HepG2 (cell line): ENCODE results near the gene USP14. TPM values are rescaled to one million over a fixed set of nuclear protein-coding genes. Genes with fewer than 3 reads are reported as not detected.

Experiments
- ATAD3A ChIP-seq: sonication (generic); formaldehyde crosslinking; IDR thresholded peaks from 2 replicates; pipeline ENCODE4 v1.4.0; 2020; ENCODE audit warnings: missing genetic modification reagents
- BHLHE40 ChIP-seq: IDR thresholded peaks from 2 replicates; pipeline ENCODE4 v1.6.1; 2011; ENCODE audit warnings: low read length, improper control_type of control experiment
- CEBPB ChIP-seq: IDR thresholded peaks from 2 replicates; pipeline ENCODE4 v1.6.1; 2011; ENCODE audit warnings: low read depth, low read length, improper control_type of control experiment, borderline replicate concordance
- CENPT ChIP-seq: sonication (generic); formaldehyde crosslinking; IDR thresholded peaks from 2 replicates; pipeline ENCODE4 v1.8.0; 2022; ENCODE audit warnings: low read depth, mild to moderate bottlenecking, moderate library complexity, missing genetic modification reagents
- DZIP1 ChIP-seq: sonication (generic); formaldehyde crosslinking; IDR thresholded peaks from 2 replicates; pipeline ENCODE4 v1.5.0; 2020; ENCODE audit warnings: mild to moderate bottlenecking, missing genetic modification reagents
- FOXK1 ChIP-seq: sonication (generic); formaldehyde crosslinking; IDR thresholded peaks from 2 replicates; pipeline ENCODE4 v1.4.0; 2020; ENCODE audit warnings: low read depth, missing genetic modification reagents, borderline replicate concordance
- HMG20B ChIP-seq: conservative IDR thresholded peaks from 2 replicates; pipeline ENCODE4 v1.6.1; 2016; ENCODE audit warnings: missing genetic modification reagents, missing compliant biosample characterization
- HOMEZ ChIP-seq: IDR thresholded peaks from 2 replicates; pipeline ENCODE4 v1.6.1; 2016; ENCODE audit warnings: low read depth
- HOXA7 ChIP-seq: sonication (generic); formaldehyde crosslinking; IDR thresholded peaks from 2 replicates; pipeline ENCODE4 v1.8.1; 2022; ENCODE audit warnings: mild to moderate bottlenecking, missing genetic modification reagents, moderate library complexity
- MBNL3 ChIP-seq: fragments of 250-450 bp; sonication (Bioruptor Pico); conservative IDR thresholded peaks from 2 replicates; pipeline ENCODE4 v1.8.0; 2022; ENCODE audit warnings: mild to moderate bottlenecking, inconsistent platforms
- NFYB ChIP-seq: sonication (generic); formaldehyde crosslinking; IDR thresholded peaks from 2 replicates; pipeline ENCODE4 v1.4.0; 2020; ENCODE audit warnings: missing genetic modification reagents
- NR2C2 ChIP-seq: sonication (generic); formaldehyde crosslinking; IDR thresholded peaks from 2 replicates; pipeline ENCODE4 v1.4.0; 2020; ENCODE audit warnings: missing genetic modification reagents, mild to moderate bottlenecking, moderate library complexity, borderline replicate concordance
- PHB2 ChIP-seq: fragments of 450-650 bp; IDR thresholded peaks from 2 replicates; pipeline ENCODE4 v1.6.1; 2018; ENCODE audit not compliant: partially characterized antibody
- RORA ChIP-seq: sonication (generic); formaldehyde crosslinking; IDR thresholded peaks from 2 replicates; pipeline ENCODE4 v1.5.0; 2020; ENCODE audit warnings: mild to moderate bottlenecking, missing genetic modification reagents, moderate library complexity
- TEAD3 ChIP-seq: optimal IDR thresholded peaks from 2 replicates; pipeline ENCODE3; 2016; ENCODE audit warnings: borderline replicate concordance
- XBP1 ChIP-seq: sonication (generic); formaldehyde crosslinking; IDR thresholded peaks from 2 replicates; pipeline ENCODE4 v1.5.0; 2020; ENCODE audit warnings: missing genetic modification reagents
- ZBTB7A ChIP-seq: sonication (generic); formaldehyde crosslinking; IDR thresholded peaks from 2 replicates; pipeline ENCODE4 v1.8.0; 2022; ENCODE audit warnings: mild to moderate bottlenecking, missing genetic modification reagents
- ZFX ChIP-seq: sonication (generic); formaldehyde crosslinking; IDR thresholded peaks from 2 replicates; pipeline ENCODE4 v1.4.0; 2020; ENCODE audit warnings: mild to moderate bottlenecking, low read depth, missing genetic modification reagents, moderate library complexity
- ZFY ChIP-seq: sonication (generic); formaldehyde crosslinking; IDR thresholded peaks from 2 replicates; pipeline ENCODE4 v1.4.0; 2020; ENCODE audit warnings: missing genetic modification reagents
- ZNF230 ChIP-seq: sonication (generic); formaldehyde crosslinking; IDR thresholded peaks from 2 replicates; pipeline ENCODE4 v1.4.0; 2020; ENCODE audit warnings: mild to moderate bottlenecking, missing genetic modification reagents
- ZNF251 ChIP-seq: sonication (generic); formaldehyde crosslinking; IDR thresholded peaks from 2 replicates; pipeline ENCODE4 v1.9.0; 2021; ENCODE audit warnings: mild to moderate bottlenecking, missing genetic modification reagents
- ZNF34 ChIP-seq: sonication (generic); formaldehyde crosslinking; IDR thresholded peaks from 2 replicates; pipeline ENCODE4 v1.4.0; 2020; ENCODE audit warnings: mild to moderate bottlenecking, missing genetic modification reagents, borderline replicate concordance
- ZNF567 ChIP-seq: sonication (generic); formaldehyde crosslinking; IDR thresholded peaks from 2 replicates; pipeline ENCODE4 v1.8.1; 2023; ENCODE audit warnings: mild to moderate bottlenecking, missing genetic modification reagents, borderline replicate concordance
- ZNF572 ChIP-seq: sonication (generic); formaldehyde crosslinking; IDR thresholded peaks from 2 replicates; pipeline ENCODE4 v1.5.1; 2020; ENCODE audit warnings: mild to moderate bottlenecking, missing genetic modification reagents
- ZNF605 ChIP-seq: sonication (generic); formaldehyde crosslinking; IDR thresholded peaks from 2 replicates; pipeline ENCODE4 v1.8.0; 2022; ENCODE audit warnings: mild to moderate bottlenecking, missing genetic modification reagents
- polyA plus RNA-seq, 8 experiments: library from polyadenylated mRNA; depleted of rRNA in 3 of 8; stranded (reverse) in 7 of 8; unstranded in 1 of 8; fragments of >200 nt; fragmentation: Illumina TruSeq in 4 of 8; extraction: Trizol in 4 of 8; gene quantifications; 2 replicates each; pipeline versions ENCODE4 v1.2.1 to v1.2.3, GENCODE V29; 2011 to 2016; ENCODE audit warnings: low read depth in 4 of 8, missing spikeins in 1 of 8, mixed read lengths in 1 of 8; ENCODE audit not compliant: insufficient read depth in 1 of 8
- total RNA-seq, 5 experiments: library from RNA; depleted of rRNA; stranded (reverse); fragments of >200 nt; fragmentation: Illumina TruSeq; extraction: Trizol; gene quantifications; 2 replicates each; pipeline ENCODE4 v1.2.3, GENCODE V29; 2016; ENCODE audit warnings: low read depth in 1 of 5

USP14 gene
- total and polyA plus RNA-seq, 2 of the 13 experiments (the other 11 are each of a cell fraction or from before 2014, with no cell fraction given), result 14.7 to 16.6 TPM

- no peak for TF ChIP-seq ZNF572 (CRISPR knock-in tag)
- no peak for TF ChIP-seq RORA (CRISPR knock-in tag)
- 0 out of 2 replicates have a peak, but pooled peaks have one; percentile 28 for TF ChIP-seq BHLHE40
- TF ChIP-seq NR2C2, result no peak
- no peak for TF ChIP-seq ZNF251 (CRISPR knock-in tag)
- no peak for TF ChIP-seq ZBTB7A (CRISPR knock-in tag)
- 0 out of 2 replicates have a peak, but pooled peaks have one; percentile 15 for TF ChIP-seq ZFY
- TF ChIP-seq FOXK1 (CRISPR knock-in tag), result no peak
- TF ChIP-seq MBNL3, result no peak
- no peak for TF ChIP-seq XBP1 (CRISPR knock-in tag)
- TF ChIP-seq DZIP1 (CRISPR knock-in tag), result no peak
- TF ChIP-seq HOXA7, result no peak
- TF ChIP-seq ATAD3A (CRISPR knock-in tag), result no peak
- no peak for TF ChIP-seq HMG20B (CRISPR knock-in tag)
- peak; percentile 38 for TF ChIP-seq TEAD3 (CRISPR knock-in tag)
- no peak for TF ChIP-seq ZNF605 (CRISPR knock-in tag)
- TF ChIP-seq ZNF567, result no peak
- no peak for TF ChIP-seq CEBPB
- no peak for TF ChIP-seq ZNF34 (CRISPR knock-in tag)
- no peak for TF ChIP-seq HOMEZ (CRISPR knock-in tag)
- no peak for TF ChIP-seq PHB2
- no peak for TF ChIP-seq NFYB (CRISPR knock-in tag)
- TF ChIP-seq ZNF230 (CRISPR knock-in tag), result no peak
- peak; percentile 47; the same call in 1 of the 2 replicates for TF ChIP-seq ZFX (CRISPR knock-in tag)
- TF ChIP-seq CENPT (CRISPR knock-in tag), result no peak
- TF ChIP-seq, all 625 proteins: peak for 8
Observed at GRCh38 chr18:140670-141266, 17.6 kb upstream of the USP14 start (continued).
